SJSA1 (cell line): Measurements from ENCODE around the gene MKRN2. TPM values are rescaled to one million over a fixed set of nuclear protein-coding genes. Genes with fewer than 3 reads are reported as not detected.

Experiments used
- DNase-seq, 2 experiments: peaks; one replicate each; pipeline ENCODE4 v3.0.0-alpha.2; 2015 to 2020; ENCODE audit warnings: low spot score in 2 of 2, low read depth in 1 of 2
- H3K27ac ChIP-seq: fragments of 250-450 bp; sonication (Bioruptor Pico); 2 replicates; pipeline ENCODE4 v1.5.1; 2020; ENCODE audit warnings: mild to moderate bottlenecking, moderate library complexity
- H3K27me3 ChIP-seq: fragments of 250-450 bp; sonication (Bioruptor Pico); replicated peaks from 2 replicates; pipeline ENCODE4 v1.5.1; 2020; ENCODE audit warnings: mild to moderate bottlenecking, moderate library complexity
- H3K36me3 ChIP-seq: fragments of 250-450 bp; sonication (Bioruptor Pico); 2 replicates; pipeline ENCODE4 v1.5.1; 2020; ENCODE audit warnings: mild to moderate bottlenecking
- H3K4me1 ChIP-seq: fragments of 250-450 bp; sonication (Bioruptor Pico); replicated peaks from 2 replicates; pipeline ENCODE4 v1.6.1; 2021; ENCODE audit warnings: mild to moderate bottlenecking
- H3K4me3 ChIP-seq: fragments of 250-450 bp; sonication (Bioruptor Pico); 2 replicates; pipeline ENCODE4 v1.5.1; 2020; ENCODE audit warnings: mild to moderate bottlenecking
- H3K9me3 ChIP-seq: fragments of 250-450 bp; sonication (Bioruptor Pico); replicated peaks from 2 replicates; pipeline ENCODE4 v1.5.1; 2020; ENCODE audit warnings: mild to moderate bottlenecking
- total RNA-seq: library from RNA; depleted of rRNA; stranded (reverse); fragments of >200 nt; shearing (Covaris generic); gene quantifications from 2 replicates; pipeline ENCODE4 v1.2.3, GENCODE V29; 2014

MKRN2 gene
- total RNA-seq, 1 experiment from 2014 or later = 40.0 TPM

GRCh38 chr3:12562451-12562850 is 5.6 kb downstream of the MKRN2 start:
- Histone ChIP-seq H3K9me3 (no peaks in the 10 kb centered on the region), H3K27ac (no peak overlapping the region), H3K36me3 (peaks cover under 1% of the 10 kb centered on the region; the same call in 1 of the 2 replicates), H3K4me3 (no peak overlapping the region), H3K4me1 (peaks cover 16% of the 10 kb centered on the region), H3K27me3 (no peaks in the 10 kb centered on the region)
- no peak for DNase-seq

GRCh38 chr3:12566976-12567375 is 10.1 kb downstream of the MKRN2 start:
- Histone ChIP-seq H3K4me3 (no peak overlapping the region), H3K9me3 (no peaks in the 10 kb centered on the region), H3K27me3 (no peaks in the 10 kb centered on the region), H3K27ac (no peak overlapping the region), H3K4me1 (peaks cover 8% of the 10 kb centered on the region), H3K36me3 (peaks cover 24% of the 10 kb centered on the region)
- DNase-seq = no peak

- Histone ChIP-seq H3K9me3 (no peaks in the 10 kb centered on the region), H3K4me1 (no peaks in the 10 kb centered on the region), H3K36me3 (peaks cover 36% of the 10 kb centered on the region), H3K4me3 (no peak overlapping the region), H3K27ac (no peak overlapping the region), H3K27me3 (no peaks in the 10 kb centered on the region)
- DNase-seq = no peak
Observed at GRCh38 chr3:12568747-12569146, 11.9 kb downstream of the MKRN2 start.

- Histone ChIP-seq H3K27ac (no peak overlapping the region), H3K36me3 (peaks cover 45% of the 10 kb centered on the region), H3K4me3 (no peak overlapping the region), H3K27me3 (no peaks in the 10 kb centered on the region), H3K9me3 (no peaks in the 10 kb centered on the region), H3K4me1 (no peaks in the 10 kb centered on the region)
- DNase-seq = no peak
Observed at GRCh38 chr3:12569836-12570235, 12.9 kb downstream of the MKRN2 start.

GRCh38 chr3:12571986-12572385 is 15.1 kb downstream of the MKRN2 start:
- Histone ChIP-seq H3K4me3 (no peak overlapping the region), H3K27me3 (no peaks in the 10 kb centered on the region), H3K27ac (no peak overlapping the region), H3K4me1 (no peaks in the 10 kb centered on the region), H3K9me3 (no peaks in the 10 kb centered on the region), H3K36me3 (peaks cover 62% of the 10 kb centered on the region)
- DNase-seq = no peak

- Histone ChIP-seq H3K9me3 (no peaks in the 10 kb centered on the region), H3K4me3 (no peak overlapping the region), H3K4me1 (no peaks in the 10 kb centered on the region), H3K27ac (no peak overlapping the region), H3K36me3 (peaks cover 69% of the 10 kb centered on the region), H3K27me3 (no peaks in the 10 kb centered on the region)
- DNase-seq = no peak
Observed at GRCh38 chr3:12574131-12574530, 17.2 kb downstream of the MKRN2 start.

- H3K4me3 ChIP-seq = no peak overlapping the region
- H3K27ac ChIP-seq = no peak overlapping the region
- H3K27me3 ChIP-seq = no peaks in the 10 kb centered on the region
- peaks cover 70% of the 10 kb centered on the region for H3K36me3 ChIP-seq
- DNase-seq = no peak
- H3K9me3 ChIP-seq = no peaks in the 10 kb centered on the region
- no peaks in the 10 kb centered on the region for H3K4me1 ChIP-seq
Observed at GRCh38 chr3:12574661-12575060, 17.8 kb downstream of the MKRN2 start.

GRCh38 chr3:12577379-12577778 is 20.5 kb downstream of the MKRN2 start:
- no peaks in the 10 kb centered on the region for H3K4me1 ChIP-seq
- H3K36me3 ChIP-seq = peaks cover 64% of the 10 kb centered on the region
- H3K27ac ChIP-seq = no peak overlapping the region
- DNase-seq = no peak
- no peak overlapping the region for H3K4me3 ChIP-seq
- no peaks in the 10 kb centered on the region for H3K27me3 ChIP-seq
- no peaks in the 10 kb centered on the region for H3K9me3 ChIP-seq

- peaks cover 70% of the 10 kb centered on the region for H3K36me3 ChIP-seq
Observed at GRCh38 chr3:12578742-12579141, 21.9 kb downstream of the MKRN2 start.

GRCh38 chr3:12579456-12579855 is 22.6 kb downstream of the MKRN2 start:
- no peaks in the 10 kb centered on the region for H3K4me1 ChIP-seq
- H3K27ac ChIP-seq = no peak overlapping the region
- no peaks in the 10 kb centered on the region for H3K27me3 ChIP-seq
- H3K36me3 ChIP-seq = peaks cover 70% of the 10 kb centered on the region
- H3K4me3 ChIP-seq = no peak overlapping the region
- H3K9me3 ChIP-seq = no peaks in the 10 kb centered on the region
- DNase-seq = no peak

More at GRCh38 chr3:12578742-12579141, 21.9 kb downstream of the MKRN2 start:
- no peak for DNase-seq
- Histone ChIP-seq H3K9me3 (no peaks in the 10 kb centered on the region), H3K27ac (no peak overlapping the region), H3K27me3 (no peaks in the 10 kb centered on the region), H3K4me1 (no peaks in the 10 kb centered on the region), H3K4me3 (no peak overlapping the region)

GRCh38 chr3:12579905-12580304 is 23.0 kb downstream of the MKRN2 start:
- H3K9me3 ChIP-seq = no peaks in the 10 kb centered on the region
- no peak overlapping the region for H3K4me3 ChIP-seq
- H3K4me1 ChIP-seq = no peaks in the 10 kb centered on the region
- H3K36me3 ChIP-seq = peaks cover 72% of the 10 kb centered on the region
- no peaks in the 10 kb centered on the region for H3K27me3 ChIP-seq
- H3K27ac ChIP-seq = no peak overlapping the region
- DNase-seq = no peak

- Histone ChIP-seq H3K27me3 (no peaks in the 10 kb centered on the region), H3K4me3 (no peak overlapping the region), H3K4me1 (no peaks in the 10 kb centered on the region), H3K9me3 (no peaks in the 10 kb centered on the region), H3K36me3 (peaks cover 77% of the 10 kb centered on the region), H3K27ac (no peak overlapping the region)
- no peak for DNase-seq
Observed at GRCh38 chr3:12582730-12583129, 25.8 kb downstream of the MKRN2 start.

- H3K27ac ChIP-seq = no peak overlapping the region
- H3K4me3 ChIP-seq = no peak overlapping the region
- H3K9me3 ChIP-seq = no peaks in the 10 kb centered on the region
- peaks cover 81% of the 10 kb centered on the region for H3K36me3 ChIP-seq
- 0 out of 2 replicates have a peak, but pooled peaks cover 3% of the 10 kb centered on the region for H3K4me1 ChIP-seq
- H3K27me3 ChIP-seq = no peaks in the 10 kb centered on the region
- no peak for DNase-seq
Observed at GRCh38 chr3:12583280-12583679, 26.4 kb downstream of the MKRN2 start.

GRCh38 chr3:12584083-12584482 is 27.2 kb downstream of the MKRN2 start:
- H3K27ac ChIP-seq = no peak overlapping the region
- H3K36me3 ChIP-seq = peaks cover 83% of the 10 kb centered on the region
- no peaks in the 10 kb centered on the region for H3K27me3 ChIP-seq
- no peak for DNase-seq
- no peaks in the 10 kb centered on the region for H3K9me3 ChIP-seq
- 0 out of 2 replicates have a peak, but pooled peaks cover 3% of the 10 kb centered on the region for H3K4me1 ChIP-seq
- no peak overlapping the region for H3K4me3 ChIP-seq

GRCh38 chr3:12585181-12585580 is 28.3 kb downstream of the MKRN2 start:
- Histone ChIP-seq H3K27ac (no peak overlapping the region), H3K27me3 (no peaks in the 10 kb centered on the region), H3K4me1 (0 out of 2 replicates have a peak, but pooled peaks cover 3% of the 10 kb centered on the region), H3K4me3 (no peak overlapping the region), H3K36me3 (peaks cover 82% of the 10 kb centered on the region), H3K9me3 (no peaks in the 10 kb centered on the region)
- no peak for DNase-seq
